Measurements from ENCODE around the gene BABAM2.
"Not testable (repeated sequence)": the region's sequence is repeated elsewhere in the genome, so short reads cannot be mapped to it uniquely, and the experiment has no call there.

BABAM2 gene

GRCh38 chr2:27988718-27989117 lies 98.2 kb downstream of the BABAM2 start:
- DNase-seq = no peak

GRCh38 chr2:27989149-27989548 lies 98.6 kb downstream of the BABAM2 start:
- no peak for DNase-seq

GRCh38 chr2:27990030-27990590 lies 99.6 kb downstream of the BABAM2 start:
- DNase-seq = no peak

GRCh38 chr2:27991146-27991545 lies 100.6 kb downstream of the BABAM2 start:
- DNase-seq = no peak

- DNase-seq = no peak
These were observed 102.4 kb downstream of the BABAM2 start for GRCh38 chr2:27992787-27993401.

- no peak for DNase-seq
These were observed 102.9 kb downstream of the BABAM2 start for GRCh38 chr2:27993402-27993787.

GRCh38 chr2:27993950-27994728 lies 103.6 kb downstream of the BABAM2 start:
- no peak for DNase-seq

GRCh38 chr2:27996156-27996922 lies 105.8 kb downstream of the BABAM2 start:
- DNase-seq = no peak

- no peak for DNase-seq
These were observed 109.8 kb downstream of the BABAM2 start for GRCh38 chr2:28000287-28000686.

- no peak for DNase-seq
These were observed 111.7 kb downstream of the BABAM2 start for GRCh38 chr2:28002181-28002580.

GRCh38 chr2:28004086-28004485 lies 113.6 kb downstream of the BABAM2 start:
- DNase-seq = peak; percentile 6 to 28

- DNase-seq = no peak
These were observed 119.2 kb downstream of the BABAM2 start for GRCh38 chr2:28009732-28010131.

GRCh38 chr2:28011322-28011737 lies 120.8 kb downstream of the BABAM2 start:
- no peak for DNase-seq

GRCh38 chr2:28018474-28018873 lies 127.9 kb downstream of the BABAM2 start:
- not testable (repeated sequence) for DNase-seq

GRCh38 chr2:28019521-28019920 lies 129.0 kb downstream of the BABAM2 start:
- not testable (repeated sequence) for DNase-seq

- DNase-seq = no peak
These were observed 131.4 kb downstream of the BABAM2 start for GRCh38 chr2:28021898-28022297.

GRCh38 chr2:28025123-28025522 lies 134.6 kb downstream of the BABAM2 start:
- DNase-seq = no peak

- not testable (repeated sequence) for DNase-seq
These were observed 135.7 kb downstream of the BABAM2 start for GRCh38 chr2:28026230-28026629.

GRCh38 chr2:28028025-28028424 lies 137.5 kb downstream of the BABAM2 start:
- no peak for DNase-seq

- DNase-seq = no peak
These were observed 140.1 kb downstream of the BABAM2 start for GRCh38 chr2:28030600-28030999.

- DNase-seq = no peak
These were observed 142.3 kb downstream of the BABAM2 start for GRCh38 chr2:28032816-28033215.

GRCh38 chr2:28034696-28035095 lies 144.2 kb downstream of the BABAM2 start:
- no peak for DNase-seq

- DNase-seq = no peak
These were observed 144.7 kb downstream of the BABAM2 start for GRCh38 chr2:28035163-28035690.

Data from activated CD4-positive, alpha-beta T cell treated with anti-CD3 and anti-CD28 coated beads for 4 hours (primary cell).